Measurements from ENCODE around the gene RIPOR3. TPM values are rescaled to one million over a fixed set of nuclear protein-coding genes. Genes with fewer than 3 reads are reported as not detected.

RIPOR3 gene
- 1 to 10 TPM; 6.2 to 7.1 (median 6.6) TPM for polyA plus RNA-seq (ENCODE audit: insufficient read length in 4 of 4)

DNA sequence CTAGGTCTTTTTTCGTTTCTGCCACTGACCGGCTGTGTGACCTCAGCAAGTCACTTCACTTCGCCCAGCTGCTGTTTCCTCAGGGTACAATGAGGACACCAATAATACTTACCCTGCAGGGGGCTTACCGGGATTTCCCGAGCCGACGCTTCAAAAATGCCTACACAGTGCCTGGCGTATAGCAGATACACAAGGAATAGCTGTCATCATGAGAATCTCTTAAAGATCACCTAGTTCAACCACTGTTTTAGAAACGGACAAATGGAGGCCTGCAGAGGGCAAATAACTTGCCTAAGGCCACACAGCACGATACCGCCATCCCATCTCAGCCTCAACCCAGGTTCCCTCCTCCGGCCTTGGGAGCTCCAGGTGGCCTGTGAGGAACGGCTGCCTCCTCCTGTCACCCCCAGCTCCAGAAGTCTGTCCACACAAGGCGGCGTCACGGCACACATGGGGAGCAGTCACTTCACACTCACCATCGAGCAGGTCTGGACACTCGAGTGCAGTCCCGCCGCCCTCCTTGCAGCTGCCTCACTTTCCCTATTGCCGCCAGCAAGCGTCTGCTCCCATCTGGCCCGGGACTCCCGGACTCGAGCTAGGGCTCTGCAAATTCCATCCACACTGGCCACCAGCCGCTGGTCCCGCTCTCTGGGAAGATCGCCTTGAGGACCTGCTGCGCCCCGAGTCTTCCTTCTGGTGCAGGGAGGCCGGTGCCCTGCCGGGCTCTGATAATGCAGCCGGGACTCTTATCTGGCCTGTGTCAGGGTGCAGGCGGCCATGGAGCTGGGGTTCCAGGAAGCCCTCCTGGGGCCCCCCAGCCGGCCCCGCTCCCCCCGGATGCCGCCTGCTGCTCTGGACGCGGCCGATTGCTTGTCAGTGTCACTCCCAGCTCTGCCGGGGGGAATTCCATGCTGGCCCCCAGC lies at the start of gene RIPOR3:
Gene RIPOR3 (minus strand): TSS at position 893 of the 923 bp plus-strand sequence. CDS start 414 bp downstream, at position 479.
- DNase-seq (ENCODE audit: low read depth in 4 of 4, low spot score in 3 of 4): no peak

DNA sequence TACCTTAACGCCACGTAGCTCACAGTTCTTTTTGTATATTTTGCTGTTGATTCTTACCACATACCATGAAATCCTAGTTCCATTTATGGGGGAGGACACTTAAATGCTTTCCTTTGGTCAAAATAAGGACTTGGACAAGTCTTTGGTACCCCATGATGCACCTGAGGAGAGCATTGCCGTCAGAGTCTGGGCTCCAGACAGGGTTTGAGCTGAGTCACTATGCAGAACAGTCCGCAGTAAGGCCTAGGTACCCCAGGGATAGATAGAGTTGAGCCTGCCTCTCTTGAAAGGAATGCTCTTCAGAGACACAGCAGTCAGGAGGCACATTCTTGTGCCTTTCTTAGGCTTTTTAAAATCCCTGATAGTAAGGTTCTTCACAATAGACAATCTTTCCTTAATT lies 46.0 kb upstream of the RIPOR3 start:
- no peak for DNase-seq (ENCODE audit: low read depth in 4 of 4, low spot score in 3 of 4)

GRCh38 chr20:50735813-50736212 lies 44.5 kb upstream of the RIPOR3 start:
- DNase-seq (ENCODE audit: low read depth in 4 of 4, low spot score in 3 of 4): no peak

GRCh38 chr20:50734730-50735679 lies 43.7 kb upstream of the RIPOR3 start:
- no peak for DNase-seq (ENCODE audit: low read depth in 4 of 4, low spot score in 3 of 4)

- DNase-seq (ENCODE audit: low read depth in 4 of 4, low spot score in 3 of 4): no peak
Measured at GRCh38 chr20:50733644-50734349, 42.5 kb upstream of the RIPOR3 start.

- DNase-seq (ENCODE audit: low read depth in 4 of 4, low spot score in 3 of 4): no peak
Measured at GRCh38 chr20:50731930-50732690, 40.8 kb upstream of the RIPOR3 start.

- peak; percentile 94 to 96 (median 96) for DNase-seq (ENCODE audit: low read depth in 4 of 4, low spot score in 3 of 4)
Measured at GRCh38 chr20:50731055-50731929, 40.0 kb upstream of the RIPOR3 start, which contains the start of gene PARD6B. TSS of gene PARD6B (plus strand) at chr20:50731580. CDS start at chr20:50731787, 207 bp downstream.

- DNase-seq (ENCODE audit: low read depth in 4 of 4, low spot score in 3 of 4): no peak
Measured at GRCh38 chr20:50730765-50731054, 39.4 kb upstream of the RIPOR3 start.

DNA sequence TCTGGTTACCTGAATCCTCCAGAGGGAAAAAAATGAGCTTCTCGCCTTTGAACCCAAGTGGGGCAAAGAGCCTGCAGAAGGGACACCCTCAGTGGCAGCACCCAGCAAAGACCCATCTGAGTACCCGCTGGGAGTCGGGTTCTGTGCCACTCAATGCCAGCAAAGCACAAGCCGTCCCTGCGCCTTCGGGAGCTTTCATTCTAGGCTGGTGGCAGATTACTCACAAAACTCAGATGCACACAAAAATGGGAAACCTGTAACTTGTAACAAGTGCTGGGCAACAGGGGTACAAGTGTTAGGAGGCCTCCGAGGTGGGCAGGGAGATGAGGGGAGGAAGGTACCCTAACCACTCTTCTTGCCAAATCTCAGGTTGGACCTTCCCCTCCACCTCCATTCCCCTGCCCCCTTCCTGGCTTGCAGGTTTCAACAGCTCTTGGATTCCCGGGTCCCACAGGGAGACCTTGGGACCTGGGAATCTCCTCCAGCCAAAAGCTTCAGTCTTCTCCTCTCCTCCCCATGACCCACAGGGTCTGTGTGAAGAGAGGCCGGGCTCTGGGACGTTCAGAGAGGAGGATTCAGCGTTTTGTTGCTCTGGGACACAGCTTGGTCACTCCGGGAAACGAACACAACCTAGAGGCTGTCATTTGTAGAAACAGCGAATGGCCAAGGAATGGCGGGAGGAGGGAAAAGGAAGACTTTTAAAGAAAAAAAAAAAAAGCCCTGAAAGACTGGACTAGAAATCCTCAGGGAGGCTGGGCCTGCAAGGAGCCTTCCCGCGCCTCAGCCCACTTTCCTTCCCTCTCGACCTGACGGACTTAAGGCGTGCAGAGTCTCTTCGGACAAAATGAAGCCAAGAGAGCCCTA lies 38.8 kb upstream of the RIPOR3 start:
- DNase-seq (ENCODE audit: low read depth in 4 of 4, low spot score in 3 of 4): no peak

DNA sequence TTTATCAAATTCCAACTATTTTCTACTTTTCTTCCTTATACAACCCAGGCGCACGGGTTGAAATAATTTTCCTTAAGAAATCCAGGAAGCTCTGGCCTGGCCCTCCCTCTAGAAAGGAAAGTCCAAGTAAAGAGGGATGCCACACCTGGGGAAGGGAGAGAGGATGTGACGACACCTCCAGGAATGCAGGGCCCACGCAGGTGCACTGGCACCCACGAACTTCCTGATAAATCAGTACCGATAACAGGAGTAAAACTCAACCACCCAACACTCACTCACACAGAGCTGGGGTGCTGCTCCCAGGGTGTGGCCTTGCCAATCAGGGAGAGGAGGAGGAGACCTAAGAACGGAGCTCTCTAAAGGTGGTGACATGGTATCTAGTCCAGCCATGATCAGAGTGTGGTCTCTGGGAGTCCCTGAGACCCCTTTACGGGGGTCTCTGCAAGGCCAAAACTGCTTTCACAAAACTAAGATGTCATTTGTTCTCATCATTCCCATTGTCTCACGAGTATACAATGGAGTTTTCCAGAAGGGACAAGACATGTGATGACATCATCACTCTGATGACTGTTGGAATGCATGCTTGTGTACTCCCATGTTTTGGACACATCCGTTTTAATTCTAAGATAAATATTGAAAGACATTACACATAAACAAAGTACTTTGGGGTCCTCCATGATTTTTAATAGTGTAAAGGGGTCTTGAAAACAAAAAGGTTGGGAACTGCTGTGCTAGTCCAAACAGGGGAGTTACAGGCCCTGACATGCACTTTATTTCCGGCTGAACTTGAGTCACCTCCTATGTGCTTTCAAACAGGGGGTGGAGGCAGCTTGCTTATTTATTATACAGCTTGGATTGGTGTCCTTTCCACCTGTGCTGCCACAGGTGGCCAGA lies 37.9 kb upstream of the RIPOR3 start:
- no peak for DNase-seq (ENCODE audit: low read depth in 4 of 4, low spot score in 3 of 4)

- no peak for DNase-seq (ENCODE audit: low read depth in 4 of 4, low spot score in 3 of 4)
Measured at GRCh38 chr20:50728486-50728980, 37.2 kb upstream of the RIPOR3 start.

DNA sequence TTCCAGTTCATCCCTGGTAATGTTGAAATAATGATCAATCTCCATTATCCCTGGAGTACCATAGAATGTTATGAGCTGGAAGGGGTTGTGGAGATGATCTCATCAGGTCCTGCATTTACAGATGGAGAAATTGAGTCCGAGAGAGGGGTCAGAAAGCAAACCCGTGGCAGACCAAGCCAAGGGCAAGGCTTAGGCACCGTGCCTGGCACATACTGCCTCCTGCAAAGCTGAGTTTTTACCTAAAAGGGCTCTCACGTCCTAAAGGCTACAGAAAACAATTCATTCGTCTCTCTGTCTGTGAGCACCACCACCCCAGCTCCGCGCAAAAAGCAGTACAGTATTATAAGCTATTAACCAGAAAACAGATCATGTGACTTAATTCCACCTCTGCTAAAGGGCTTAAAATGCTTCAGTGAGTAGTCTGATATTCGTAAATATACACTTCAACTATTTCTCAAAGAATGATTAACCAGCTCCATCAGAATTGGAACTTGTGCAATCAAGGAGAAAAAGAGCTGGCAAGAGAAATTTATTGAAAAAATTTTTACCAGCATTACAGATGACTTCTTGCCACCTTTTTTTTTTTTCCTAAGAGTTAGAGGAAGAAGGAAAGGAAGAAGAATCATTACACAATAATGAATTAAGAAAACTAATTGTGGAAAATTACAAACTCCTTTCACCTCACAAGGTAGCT lies 36.6 kb upstream of the RIPOR3 start:
- DNase-seq (ENCODE audit: low read depth in 4 of 4, low spot score in 3 of 4): no peak

- DNase-seq (ENCODE audit: low read depth in 4 of 4, low spot score in 3 of 4): no peak
Measured at GRCh38 chr20:50726955-50727791, 35.8 kb upstream of the RIPOR3 start.

DNA sequence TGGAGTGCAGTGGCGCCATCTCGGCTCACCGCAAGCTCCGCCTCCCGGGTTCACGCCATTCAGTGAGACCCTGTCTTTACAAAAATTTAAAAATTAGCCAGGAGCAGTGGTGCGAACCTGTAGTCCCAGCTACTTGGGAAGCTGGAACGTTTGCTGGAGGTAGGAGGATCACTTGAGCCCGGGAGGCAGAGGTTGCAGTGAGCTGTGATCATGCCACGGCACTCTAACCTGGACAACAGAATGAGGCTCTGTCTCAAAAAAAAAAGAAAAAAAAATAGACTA lies 34.3 kb upstream of the RIPOR3 start:
- DNase-seq (ENCODE audit: low read depth in 4 of 4, low spot score in 3 of 4): no peak
